H54 (cell line): ENCODE data around the gene GGTLC1.
"Not testable (repeated sequence)": the region's sequence is repeated elsewhere in the genome, so short reads cannot be mapped to it uniquely, and the experiment has no call there.

Experiments
- DNase-seq: peaks from one replicate; pipeline ENCODE4 v3.0.0; 2011; ENCODE audit warnings: low spot score, mixed read lengths; ENCODE audit not compliant: insufficient read length
- FAIRE-seq: peaks from 3 replicates; lab custom pipeline; 2011; peaks lifted over from hg19 to GRCh38; lab: Jason Lieb, UNC
- POLR2A ChIP-seq: IDR thresholded peaks from 2 replicates; pipeline ENCODE4 v1.6.1; 2011; ENCODE audit warnings: low read depth, mild to moderate bottlenecking, low read length

The GGTLC1 gene

DNA sequence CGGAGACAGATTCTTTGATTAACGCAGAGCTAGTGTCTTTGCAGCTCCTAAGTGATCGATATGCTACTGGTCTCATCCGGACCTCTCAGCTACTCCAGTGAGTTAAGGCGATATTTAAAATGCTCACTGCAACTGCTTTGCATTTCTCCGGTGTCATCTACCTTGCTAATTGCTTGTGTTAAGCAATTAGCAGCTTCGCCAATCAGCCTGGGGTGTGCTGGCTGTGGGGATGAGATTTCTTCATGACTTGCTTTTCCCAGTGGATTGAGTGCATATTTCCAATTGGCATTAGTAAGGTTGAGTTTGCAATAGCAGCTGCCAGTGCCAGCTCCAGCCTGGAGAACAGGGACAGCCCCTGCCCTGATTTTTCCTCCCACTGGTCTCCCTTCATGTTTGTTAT is 18.0 kb upstream of the GGTLC1 start:
- no peak for TF ChIP-seq POLR2A
- FAIRE-seq (no peak), DNase-seq (no peak)

DNA sequence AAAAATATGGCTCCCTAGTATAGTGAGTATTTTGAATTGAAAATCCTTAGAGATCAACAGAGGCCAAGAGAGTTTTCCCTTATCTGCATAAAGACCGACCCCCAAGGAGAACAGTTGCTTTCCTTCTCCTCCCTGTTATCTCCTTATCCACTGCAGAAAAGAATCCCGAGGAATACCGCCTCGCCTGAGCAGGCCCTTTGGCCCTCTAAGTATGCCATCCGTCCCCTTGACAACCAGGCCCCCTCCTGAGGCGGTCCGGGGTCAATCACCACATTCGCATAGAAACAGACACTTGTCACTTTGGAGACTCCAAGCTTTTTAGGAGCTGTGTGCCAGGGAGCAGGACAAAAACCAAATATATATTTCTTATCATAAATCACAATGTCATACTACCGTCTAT is 15.9 kb upstream of the GGTLC1 start:
- DNase-seq = no peak
- no peak for TF ChIP-seq POLR2A
- no peak for FAIRE-seq

DNA sequence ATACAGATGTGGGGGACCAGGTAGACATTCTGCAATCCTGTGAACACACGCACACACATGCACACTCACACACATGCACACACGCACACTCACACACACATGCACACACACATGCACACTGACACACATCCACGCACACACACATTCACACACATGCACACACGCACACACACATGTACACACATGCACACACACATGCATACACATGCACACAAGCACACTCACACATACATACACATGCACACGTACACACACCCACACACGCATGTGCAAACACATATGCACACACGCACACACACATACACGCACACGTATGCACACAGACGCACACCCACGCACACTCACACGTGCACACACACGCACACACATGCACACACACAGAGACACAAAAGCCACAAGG is 14.3 kb upstream of the GGTLC1 start:
- DNase-seq (no peak), FAIRE-seq (no peak)
- no peak for TF ChIP-seq POLR2A

DNA sequence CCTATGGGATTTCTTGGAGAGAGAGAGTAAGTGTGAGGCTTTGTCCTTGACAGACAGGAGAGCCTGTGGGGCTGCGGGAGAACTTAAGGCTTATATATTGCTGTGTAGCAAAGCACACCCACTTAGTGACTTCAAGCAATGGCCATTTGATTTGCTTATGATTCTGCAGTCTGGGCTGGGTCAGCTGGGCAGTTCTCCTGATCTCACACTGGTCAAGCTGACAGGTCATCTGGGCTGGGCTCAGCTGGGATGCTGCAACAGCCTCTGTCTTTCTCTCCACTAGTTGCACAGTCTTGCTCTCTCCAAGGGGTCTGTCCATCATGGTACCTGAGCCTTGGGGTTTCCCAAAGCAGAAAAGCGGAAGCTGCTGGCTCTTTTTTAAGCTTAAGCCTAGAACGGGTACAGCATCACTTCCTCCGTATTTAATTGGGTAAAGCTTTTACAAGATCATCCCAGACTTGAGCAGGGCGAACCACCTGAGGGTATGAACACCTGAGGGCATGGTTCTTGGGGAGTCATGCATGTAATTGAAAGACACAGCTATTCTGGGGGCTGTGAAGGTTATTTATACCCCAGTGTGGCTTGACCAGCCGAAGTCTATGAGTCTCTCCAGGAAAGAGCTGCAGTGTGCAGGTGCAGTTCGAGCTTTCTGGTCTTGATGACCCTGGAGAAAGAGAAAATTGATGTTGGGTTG is 13.3 kb upstream of the GGTLC1 start:
- FAIRE-seq (no peak), DNase-seq (no peak)
- no peak for TF ChIP-seq POLR2A

DNA sequence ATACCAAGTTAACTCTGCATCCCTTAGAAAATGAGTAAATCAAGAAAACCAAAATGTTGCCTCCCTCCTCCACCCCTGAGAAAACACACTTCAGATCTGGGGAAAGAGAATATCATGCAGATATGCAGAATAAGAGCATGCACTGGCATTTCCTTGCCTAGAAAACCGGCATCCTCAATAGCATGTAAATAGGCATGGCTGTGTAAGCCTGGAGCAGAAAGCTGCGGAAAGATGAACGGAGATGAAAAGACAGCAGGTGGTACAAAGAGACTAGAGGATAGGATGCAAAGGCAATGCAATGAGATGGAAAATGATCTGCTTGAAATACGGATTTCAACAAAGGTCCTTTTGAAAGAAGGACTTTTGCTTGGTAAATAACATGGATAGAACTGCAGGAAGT is 10.3 kb upstream of the GGTLC1 start:
- no peak for DNase-seq
- FAIRE-seq = no peak

DNA sequence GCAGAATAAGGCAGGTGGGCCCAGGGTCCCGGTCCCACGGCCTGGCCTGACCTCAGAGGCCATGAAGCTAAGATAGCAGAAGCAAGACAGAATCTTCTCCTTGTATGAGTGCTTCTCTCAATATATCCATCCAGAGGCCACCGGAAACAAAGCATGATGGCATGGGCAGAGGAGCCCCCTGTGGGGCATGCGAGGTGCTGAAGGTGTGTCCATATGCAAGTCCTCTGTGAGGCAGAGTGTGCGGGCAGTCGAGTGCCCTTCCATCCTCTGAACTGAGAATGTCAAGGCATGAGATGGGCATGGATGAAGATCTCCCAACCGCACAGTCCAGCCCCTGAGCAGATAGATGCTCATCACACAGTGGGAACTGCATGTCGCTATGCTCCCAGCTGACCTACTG is 9.8 kb upstream of the GGTLC1 start:
- no peak for DNase-seq
- no peak for FAIRE-seq
- no peak for TF ChIP-seq POLR2A

More for the DNA sequence above, 10.3 kb upstream of the GGTLC1 start:
- no peak for TF ChIP-seq POLR2A

DNA sequence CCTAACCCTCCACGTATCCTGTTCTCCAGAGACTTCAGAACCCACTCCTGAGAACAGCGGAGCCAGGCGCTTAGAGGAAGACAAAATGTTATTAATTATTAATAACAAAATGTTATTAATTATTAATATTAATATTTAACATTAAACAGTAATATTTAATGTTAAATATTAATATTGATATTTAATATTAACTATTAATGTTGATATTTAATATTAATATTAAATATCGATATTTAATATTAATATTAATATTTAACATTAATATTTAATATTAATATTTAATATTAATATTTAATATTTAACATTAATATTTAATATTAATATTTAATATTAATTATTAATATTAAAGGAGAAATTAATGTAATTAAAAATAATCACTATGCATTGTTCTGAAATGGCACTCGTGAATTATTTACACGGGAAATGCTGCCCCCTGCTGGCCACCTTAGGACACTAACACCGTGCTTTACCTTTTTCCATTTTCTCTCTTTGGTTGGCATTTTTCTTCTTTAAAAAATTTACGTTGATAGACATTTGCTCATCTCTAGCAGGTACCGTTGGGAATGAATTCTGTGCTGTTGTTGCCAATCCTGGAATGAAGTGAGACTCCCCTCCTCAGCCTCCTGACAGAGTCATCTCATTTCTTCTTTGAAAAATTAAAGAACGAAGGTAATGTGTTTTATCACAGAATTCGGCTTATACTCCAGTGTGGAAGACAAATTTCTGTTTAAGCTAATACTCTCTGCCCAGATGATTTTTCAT is 7.5 kb upstream of the GGTLC1 start:
- DNase-seq = no peak
- FAIRE-seq = no peak
- TF ChIP-seq POLR2A = no peak

DNA sequence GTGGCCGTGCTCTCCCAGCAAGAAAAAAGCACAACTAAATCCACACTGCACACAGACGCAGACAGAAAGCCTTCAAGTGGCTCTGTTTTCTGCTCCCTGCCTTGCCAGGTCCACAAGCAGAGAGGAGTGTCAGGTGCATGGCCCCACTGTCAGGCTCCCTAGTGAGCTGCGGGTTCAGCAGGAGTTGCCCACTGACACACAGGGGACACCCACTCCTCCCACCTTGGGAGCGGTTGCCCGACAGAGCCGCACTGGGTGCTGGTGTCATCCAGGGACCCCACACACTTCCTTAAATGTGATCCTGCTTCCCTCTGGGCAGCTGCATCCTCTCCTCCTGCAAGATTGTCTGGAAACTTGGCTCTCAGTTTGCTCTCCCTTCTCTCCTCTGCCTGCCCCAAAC is 6.7 kb upstream of the GGTLC1 start:
- not testable (repeated sequence) for FAIRE-seq

DNA sequence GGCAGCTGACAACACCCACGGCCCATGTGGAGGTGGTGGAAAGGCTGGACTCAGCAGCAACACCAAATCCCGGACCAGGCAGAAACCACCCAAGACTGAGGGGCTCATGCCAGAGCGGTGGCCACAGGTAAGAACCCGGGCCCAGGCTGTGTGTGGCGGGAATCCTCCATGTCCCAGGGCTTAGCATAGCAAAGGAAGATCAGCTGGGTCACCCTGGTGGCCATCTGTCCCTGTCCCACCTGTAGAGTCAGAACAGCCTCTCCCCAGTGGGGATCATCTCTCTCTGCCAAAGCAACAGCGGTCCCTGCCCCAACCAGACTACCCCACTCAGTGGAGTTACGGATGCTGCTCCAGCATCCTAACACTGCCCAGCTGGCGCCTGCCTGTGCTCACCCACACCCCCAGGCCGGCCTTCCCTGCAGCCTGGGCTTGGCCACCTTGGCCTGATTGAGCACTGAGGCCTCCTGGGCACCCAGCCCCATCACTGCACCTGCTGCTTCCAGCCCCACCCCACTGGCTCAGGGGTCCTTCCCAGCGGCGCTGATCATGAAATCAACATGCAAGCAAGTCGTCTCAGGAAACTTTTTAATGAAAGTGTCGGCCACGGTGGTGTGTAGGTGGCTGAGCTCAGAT is 5.5 kb upstream of the GGTLC1 start:
- not testable (repeated sequence) for FAIRE-seq, DNase-seq

More for the DNA sequence above, 6.7 kb upstream of the GGTLC1 start:
- DNase-seq = not testable (repeated sequence)

DNA sequence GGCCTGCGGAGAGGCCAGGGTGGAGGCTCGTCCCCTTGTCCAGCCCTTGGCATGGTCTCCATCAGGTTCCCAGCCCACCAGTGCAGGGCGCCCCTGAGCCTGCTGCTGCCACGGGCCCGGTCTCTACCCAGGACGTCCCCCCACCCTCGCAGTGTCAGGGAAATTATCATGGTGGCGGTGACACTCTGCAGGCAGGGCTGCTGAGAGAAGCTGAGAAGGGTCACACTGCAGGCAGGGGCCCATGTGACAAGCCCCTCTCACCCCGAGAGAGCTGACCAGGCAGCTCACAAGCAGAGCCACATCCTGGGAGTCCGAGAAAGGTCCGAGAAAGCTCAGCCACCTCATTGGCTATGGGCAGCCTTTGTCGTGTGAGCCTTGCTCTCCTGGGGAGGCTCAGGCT is 4.9 kb upstream of the GGTLC1 start:
- FAIRE-seq, DNase-seq: not testable (repeated sequence)

DNA sequence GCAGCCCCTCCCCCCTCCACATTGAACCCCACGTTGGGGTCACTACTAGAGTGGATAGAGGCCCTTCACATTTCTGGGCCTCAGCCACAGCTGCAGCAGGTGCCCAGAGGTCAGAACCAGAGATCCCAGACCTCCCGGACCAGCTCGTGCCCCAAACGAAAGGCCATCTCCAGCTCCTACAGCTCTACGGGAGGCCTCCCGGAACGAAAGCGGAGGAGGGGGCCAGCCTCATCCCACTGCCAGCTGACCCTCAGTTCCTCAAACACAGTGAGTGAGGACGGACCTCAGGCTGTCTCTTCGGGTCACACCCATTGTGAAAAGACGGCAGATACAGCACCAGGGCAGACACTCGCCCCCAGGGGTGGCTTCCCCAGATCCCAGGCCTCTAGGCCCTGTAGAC is 1.7 kb upstream of the GGTLC1 start:
- not testable (repeated sequence) for FAIRE-seq

DNA sequence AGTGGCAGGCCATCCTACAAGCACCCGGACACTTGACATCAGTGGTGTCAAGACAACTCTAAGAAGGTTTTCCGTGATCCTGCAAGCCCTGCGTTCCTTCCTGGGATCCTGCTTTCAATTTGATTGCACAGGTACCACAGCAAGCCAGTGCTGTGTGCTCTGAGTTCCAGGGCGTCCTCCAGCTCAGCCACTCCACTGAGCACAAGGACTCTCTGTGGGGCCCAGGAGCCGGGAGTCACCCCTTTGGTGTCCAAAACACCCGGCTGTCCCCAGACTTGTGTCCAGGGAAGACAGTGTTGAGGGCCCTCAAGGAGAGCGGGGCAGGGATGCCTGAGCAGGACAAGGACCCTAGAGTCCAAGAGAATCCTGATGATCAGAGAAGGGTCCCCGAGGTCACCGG is 387 bp upstream of the GGTLC1 start:
- not testable (repeated sequence) for DNase-seq, FAIRE-seq

More for the DNA sequence above, 1.7 kb upstream of the GGTLC1 start:
- DNase-seq = not testable (repeated sequence)

DNA sequence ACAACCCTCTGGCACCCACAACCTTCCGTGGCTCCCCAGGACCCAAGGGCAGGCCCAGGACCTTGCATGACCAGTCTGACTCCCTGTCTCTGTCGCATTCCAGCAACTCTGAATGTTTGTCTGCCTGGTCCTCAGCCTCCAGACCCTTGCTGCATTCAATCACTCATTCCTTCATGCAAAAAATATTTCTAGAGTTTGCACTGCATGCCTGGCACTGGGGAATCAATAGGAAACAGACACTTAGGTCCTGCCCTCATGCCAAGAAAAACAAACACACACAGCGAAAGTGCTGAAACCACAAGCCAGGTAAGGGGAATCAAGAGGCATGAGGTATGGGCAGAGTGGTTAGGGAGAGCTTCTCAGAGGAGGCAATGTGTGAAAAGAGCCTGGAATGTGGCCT is 1.9 kb downstream of the GGTLC1 start:
- not testable (repeated sequence) for DNase-seq, FAIRE-seq

DNA sequence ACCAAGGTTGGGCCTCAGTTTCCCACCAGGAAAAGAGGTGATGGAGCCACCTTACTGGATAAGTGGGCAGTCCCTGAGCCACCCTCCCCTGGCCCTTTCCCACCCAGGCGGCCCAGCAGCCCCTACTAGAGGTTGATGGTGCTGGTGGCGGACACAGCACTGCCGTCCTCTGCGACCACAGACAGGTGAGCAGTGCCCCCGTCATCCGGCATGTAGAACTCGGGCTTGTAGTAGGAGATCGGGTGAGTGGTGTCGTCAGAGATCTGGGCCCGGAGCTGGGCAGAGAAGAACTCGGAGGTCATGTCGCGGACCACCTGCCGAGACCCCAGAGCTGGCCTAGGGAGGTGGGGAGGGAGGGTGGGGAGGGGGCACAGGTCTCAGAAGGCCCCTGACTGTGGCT is 2.3 kb downstream of the GGTLC1 start:
- not testable (repeated sequence) for FAIRE-seq

DNA sequence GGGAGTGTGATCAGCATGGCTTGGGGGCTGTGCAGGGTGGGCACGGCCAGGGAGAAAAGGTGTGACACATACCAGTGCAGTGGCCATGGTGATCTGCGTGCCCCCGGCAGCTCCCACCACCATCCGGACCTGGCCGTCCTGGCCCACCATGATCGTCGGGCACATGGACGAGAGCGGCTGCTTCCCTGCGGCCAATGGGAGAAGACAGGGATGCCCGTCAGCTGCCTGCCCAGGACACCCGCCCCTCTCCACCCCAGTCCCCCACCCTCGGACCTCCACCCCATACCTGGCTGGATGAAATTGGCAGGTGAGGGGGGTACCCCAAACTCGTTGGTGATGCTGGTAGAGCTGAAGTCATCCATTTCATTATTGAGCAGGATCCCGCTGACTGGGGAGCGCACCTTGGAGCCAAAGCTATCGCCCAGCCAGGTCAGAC is 2.8 kb downstream of the GGTLC1 start:
- FAIRE-seq, DNase-seq: not testable (repeated sequence)

More for the DNA sequence above, 2.3 kb downstream of the GGTLC1 start:
- DNase-seq = not testable (repeated sequence)

DNA sequence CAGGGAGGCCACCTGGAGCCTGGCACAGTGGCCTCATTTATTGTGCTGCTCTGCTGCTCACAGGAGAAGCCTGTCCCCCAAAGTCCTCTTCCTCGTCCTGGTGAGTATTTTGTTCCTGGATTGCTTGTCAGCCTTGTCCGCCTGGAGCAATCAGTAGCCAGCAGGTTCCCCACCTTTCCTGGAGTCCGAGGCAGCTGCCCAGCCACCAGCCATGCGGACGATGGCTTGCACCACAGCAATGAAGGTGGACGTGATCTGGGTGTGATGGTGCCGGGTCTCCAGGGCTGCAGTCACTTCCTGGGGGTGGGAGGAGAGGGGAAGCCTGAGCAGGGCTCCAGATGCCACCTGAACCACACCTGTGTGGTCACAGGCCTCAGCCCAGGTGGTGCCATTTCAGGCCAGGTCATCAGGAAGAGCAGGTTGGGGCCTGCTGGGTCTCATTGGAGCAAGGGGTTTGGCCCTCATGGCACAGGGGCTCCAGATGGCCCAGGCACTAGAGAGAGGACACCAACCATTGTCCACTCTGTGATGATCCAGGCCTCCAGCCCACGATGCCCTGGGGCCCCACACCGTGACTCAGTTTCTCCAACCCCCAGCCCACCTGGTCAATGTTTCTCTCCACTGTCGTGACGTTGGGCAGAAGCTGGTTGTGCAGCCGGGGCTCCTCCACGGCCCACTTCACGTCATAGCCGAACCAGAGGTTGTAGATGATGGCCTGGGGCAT is 3.4 kb downstream of the GGTLC1 start:
- not testable (repeated sequence) for FAIRE-seq, DNase-seq

DNA sequence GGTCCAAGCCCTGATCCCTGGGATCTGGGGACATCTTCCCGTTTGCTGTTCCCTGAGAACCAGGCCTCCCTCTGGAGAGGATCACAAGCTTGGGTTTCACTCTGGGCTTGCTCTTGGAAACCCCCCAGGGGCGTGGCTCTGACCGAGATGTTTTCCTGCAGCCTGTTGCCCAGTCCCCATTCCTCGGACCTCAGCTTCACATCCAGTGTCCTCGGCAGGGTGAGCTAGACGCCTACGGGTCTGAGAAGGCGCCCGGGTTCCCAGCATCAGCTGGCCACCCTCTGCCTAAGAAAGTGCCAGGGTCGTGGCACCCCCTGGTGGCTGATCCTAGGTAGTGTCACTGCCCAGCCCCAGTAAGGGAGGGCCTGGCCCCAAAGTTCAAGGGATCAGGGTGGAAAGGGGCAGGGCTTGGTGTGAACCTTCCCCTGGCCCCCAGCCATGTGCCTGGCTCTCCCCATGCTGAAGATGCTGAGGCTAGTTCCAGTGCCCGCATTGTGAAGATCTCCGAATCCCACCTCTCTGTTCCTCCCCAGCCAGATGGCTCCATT is 4.0 kb downstream of the GGTLC1 start:
- not testable (repeated sequence) for FAIRE-seq

DNA sequence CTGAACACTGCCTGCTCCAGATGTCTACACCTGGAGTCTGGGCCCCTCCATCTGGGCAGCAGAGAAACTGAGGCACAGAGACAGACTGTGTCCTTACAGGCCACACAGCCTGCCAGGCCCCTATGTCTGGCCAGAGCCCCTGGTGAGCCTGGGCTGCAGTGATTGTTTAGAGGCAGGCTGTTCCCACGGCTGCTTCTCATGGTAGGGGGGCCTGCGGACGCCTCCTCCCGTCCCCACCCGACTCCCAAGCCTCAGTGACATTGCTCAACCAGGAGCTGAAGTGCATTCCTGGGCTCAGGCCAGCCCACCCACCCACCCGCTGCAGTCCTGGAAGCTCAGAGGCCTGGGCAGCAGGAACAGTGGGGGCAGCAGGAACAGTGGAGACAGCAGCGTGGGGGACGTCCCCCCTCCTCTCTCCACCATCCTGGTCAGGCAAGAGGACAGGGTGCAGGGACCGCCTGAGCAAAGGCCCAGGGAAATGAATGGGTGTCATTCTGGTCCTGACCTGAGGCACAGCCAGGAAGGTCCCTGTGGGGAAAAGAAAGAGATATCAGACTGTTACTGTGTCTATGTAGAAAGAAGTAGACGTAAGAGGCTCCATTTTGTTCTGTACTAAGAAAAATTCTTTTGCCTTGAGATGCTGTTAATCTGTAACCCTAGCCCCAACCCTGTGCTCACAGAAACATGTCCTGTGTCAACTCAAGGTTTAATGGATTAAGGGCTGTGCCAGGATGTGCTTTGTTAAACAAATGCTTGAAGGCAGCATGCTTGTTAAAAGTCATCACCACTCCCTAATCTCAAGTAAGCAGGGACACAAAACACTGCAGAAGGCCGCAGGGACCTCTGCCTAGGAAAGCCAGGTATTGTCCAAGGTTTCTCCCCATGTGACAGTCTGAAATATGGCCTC is 6.2 kb downstream of the GGTLC1 start:
- DNase-seq, FAIRE-seq: not testable (repeated sequence)

More for the DNA sequence above, 4.0 kb downstream of the GGTLC1 start:
- not testable (repeated sequence) for DNase-seq
